ENCODE data around the gene KRTAP20-3.

Gene KRTAP20-3

GRCh38 chr21:30676737-30677136 is 34.1 kb downstream of the KRTAP20-3 start:
- Histone ChIP-seq H3K27ac (ENCODE audit: low read depth, low read length) (no peak overlapping the region), H3K4me2 (ENCODE audit: low read length) (no peak overlapping the region), H3K4me1 (ENCODE audit: control insufficient read depth, low read length) (no peaks in the 10 kb centered on the region), H3K9me2 (replicated peaks; ENCODE audit: control insufficient read depth, low read length) (no peaks in the 10 kb centered on the region), H3K79me2 (ENCODE audit: control insufficient read depth, low read length) (no peaks in the 10 kb centered on the region), H3K27me3 (ENCODE audit: control insufficient read depth, low read length) (no peaks in the 10 kb centered on the region), H3F3A (ENCODE audit: control insufficient read depth, insufficient read depth) (no peaks in the 10 kb centered on the region), H3K4me3 (ENCODE audit: low read length) (no peak overlapping the region), H3K36me3 (ENCODE audit: control insufficient read depth, low read length) (no peaks in the 10 kb centered on the region), H4K20me1 (ENCODE audit: control insufficient read depth, insufficient read depth, low read depth, low read length) (no peaks in the 10 kb centered on the region), H3K9me3 (ENCODE audit: control insufficient read depth, insufficient read depth, low read length) (no peaks in the 10 kb centered on the region)
- no peak for TF ChIP-seq CTCF (IDR thresholded peaks at IDR 0.05; ENCODE audit: low read depth, low read length, poor library complexity, severe bottlenecking)
- TF ChIP-seq EZH2phosphoT487 (IDR thresholded peaks at IDR 0.05; ENCODE audit: borderline replicate concordance, low read length), result no peak

GRCh38 chr21:30680586-30680985 is 37.9 kb downstream of the KRTAP20-3 start:
- H3K79me2 ChIP-seq (ENCODE audit: control insufficient read depth, low read length), result no peaks in the 10 kb centered on the region
- H3F3A ChIP-seq (ENCODE audit: control insufficient read depth, insufficient read depth), result no peaks in the 10 kb centered on the region
- H3K4me2 ChIP-seq (ENCODE audit: low read length), result no peak overlapping the region
- no peaks in the 10 kb centered on the region for H3K9me3 ChIP-seq (ENCODE audit: control insufficient read depth, insufficient read depth, low read length)
- H3K4me3 ChIP-seq (ENCODE audit: low read length), result no peak overlapping the region
- H3K27ac ChIP-seq (ENCODE audit: low read depth, low read length), result no peak overlapping the region
- no peaks in the 10 kb centered on the region for H3K27me3 ChIP-seq (ENCODE audit: control insufficient read depth, low read length)
- no peaks in the 10 kb centered on the region for H4K20me1 ChIP-seq (ENCODE audit: control insufficient read depth, insufficient read depth, low read depth, low read length)
- no peaks in the 10 kb centered on the region for H3K36me3 ChIP-seq (ENCODE audit: control insufficient read depth, low read length)
- TF ChIP-seq CTCF (IDR thresholded peaks at IDR 0.05; ENCODE audit: low read depth, low read length, poor library complexity, severe bottlenecking) (no peak), EZH2phosphoT487 (IDR thresholded peaks at IDR 0.05; ENCODE audit: borderline replicate concordance, low read length) (no peak)
- H3K4me1 ChIP-seq (ENCODE audit: control insufficient read depth, low read length), result no peaks in the 10 kb centered on the region
- H3K9me2 ChIP-seq (replicated peaks; ENCODE audit: control insufficient read depth, low read length), result no peaks in the 10 kb centered on the region

- Histone ChIP-seq H3K4me2 (ENCODE audit: low read length) (no peak overlapping the region), H3K9me2 (replicated peaks; ENCODE audit: control insufficient read depth, low read length) (no peaks in the 10 kb centered on the region), H3K36me3 (ENCODE audit: control insufficient read depth, low read length) (no peaks in the 10 kb centered on the region), H3K4me1 (ENCODE audit: control insufficient read depth, low read length) (no peaks in the 10 kb centered on the region), H3K27ac (ENCODE audit: low read depth, low read length) (no peak overlapping the region), H3F3A (ENCODE audit: control insufficient read depth, insufficient read depth) (no peaks in the 10 kb centered on the region), H4K20me1 (ENCODE audit: control insufficient read depth, insufficient read depth, low read depth, low read length) (no peaks in the 10 kb centered on the region), H3K9me3 (ENCODE audit: control insufficient read depth, insufficient read depth, low read length) (no peaks in the 10 kb centered on the region), H3K27me3 (ENCODE audit: control insufficient read depth, low read length) (no peaks in the 10 kb centered on the region), H3K4me3 (ENCODE audit: low read length) (no peak overlapping the region), H3K79me2 (ENCODE audit: control insufficient read depth, low read length) (no peaks in the 10 kb centered on the region)
- no peak for TF ChIP-seq CTCF (IDR thresholded peaks at IDR 0.05; ENCODE audit: low read depth, low read length, poor library complexity, severe bottlenecking)
- no peak for TF ChIP-seq EZH2phosphoT487 (IDR thresholded peaks at IDR 0.05; ENCODE audit: borderline replicate concordance, low read length)
These were observed 41.8 kb downstream of the KRTAP20-3 start for GRCh38 chr21:30684506-30684905.

GRCh38 chr21:30689822-30690221 is 47.2 kb downstream of the KRTAP20-3 start:
- Histone ChIP-seq H3K4me2 (ENCODE audit: low read length) (no peak overlapping the region), H3F3A (ENCODE audit: control insufficient read depth, insufficient read depth) (no peaks in the 10 kb centered on the region), H3K9me2 (replicated peaks; ENCODE audit: control insufficient read depth, low read length) (no peaks in the 10 kb centered on the region), H4K20me1 (ENCODE audit: control insufficient read depth, insufficient read depth, low read depth, low read length) (no peaks in the 10 kb centered on the region), H3K4me1 (ENCODE audit: control insufficient read depth, low read length) (no peaks in the 10 kb centered on the region), H3K27ac (ENCODE audit: low read depth, low read length) (no peak overlapping the region), H3K4me3 (ENCODE audit: low read length) (no peak overlapping the region), H3K36me3 (ENCODE audit: control insufficient read depth, low read length) (no peaks in the 10 kb centered on the region), H3K79me2 (ENCODE audit: control insufficient read depth, low read length) (no peaks in the 10 kb centered on the region), H3K9me3 (ENCODE audit: control insufficient read depth, insufficient read depth, low read length) (no peaks in the 10 kb centered on the region), H3K27me3 (ENCODE audit: control insufficient read depth, low read length) (no peaks in the 10 kb centered on the region)
- no peak for TF ChIP-seq CTCF (IDR thresholded peaks at IDR 0.05; ENCODE audit: low read depth, low read length, poor library complexity, severe bottlenecking)
- TF ChIP-seq EZH2phosphoT487 (IDR thresholded peaks at IDR 0.05; ENCODE audit: borderline replicate concordance, low read length), result no peak
